DND-41 (cell line): Measurements from ENCODE around the gene MBP.

Experiments
- ATAC-seq: fragments of 200-7000 bp; cut with Tn5 transposase; 3 replicates; pipeline ENCODE4 v1.9.1; 2021; ENCODE audit warnings: low read depth; ENCODE audit not compliant: insufficient read depth
- DNase-seq: peaks from one replicate; pipeline ENCODE4 v3.0.0-alpha.2; 2020
- H2AFZ ChIP-seq: 2 replicates; pipeline ENCODE4 v1.6.0; 2012; ENCODE audit warnings: low read depth, low read length
- H3K27ac ChIP-seq: 2 replicates; pipeline ENCODE4 v1.5.1; 2012; ENCODE audit warnings: low read length, inconsistent platforms
- H3K27me3 ChIP-seq: fragments of 200-600 bp; sonication (generic); 2 replicates; pipeline ENCODE4 v1.6.0; 2012; ENCODE audit warnings: low read length, mild to moderate bottlenecking, inconsistent platforms; ENCODE audit not compliant: insufficient read depth, poor library complexity
- H3K36me3 ChIP-seq: 2 replicates; pipeline ENCODE4 v1.5.1; 2012; ENCODE audit warnings: low read length, inconsistent platforms; ENCODE audit not compliant: insufficient read depth
- H3K4me1 ChIP-seq: 2 replicates; pipeline ENCODE4 v1.5.1; 2012; ENCODE audit warnings: mild to moderate bottlenecking, low read length; ENCODE audit not compliant: insufficient read depth
- H3K4me2 ChIP-seq: 2 replicates; pipeline ENCODE4 v1.6.0; 2012; ENCODE audit warnings: mild to moderate bottlenecking, moderate library complexity, low read length, inconsistent platforms; ENCODE audit not compliant: insufficient read depth
- H3K4me3 ChIP-seq, 2 experiments: fragments of 200-600 bp in 1 of 2; shearing (Covaris generic) in 1 of 2; 2 replicates each; pipeline ENCODE4 v1.5.1; 2012 to 2016; ENCODE audit warnings: inconsistent platforms in 2 of 2, low read length in 2 of 2, mild to moderate bottlenecking in 2 of 2, low read depth in 1 of 2, moderate library complexity in 1 of 2
- H3K79me2 ChIP-seq: 2 replicates; pipeline ENCODE4 v1.6.0; 2012; ENCODE audit warnings: low read length, inconsistent platforms; ENCODE audit not compliant: insufficient read depth
- H3K9ac ChIP-seq: 2 replicates; pipeline ENCODE4 v1.6.0; 2012; ENCODE audit warnings: low read depth, mild to moderate bottlenecking, inconsistent platforms, low read length, moderate library complexity
- H3K9me3 ChIP-seq: 2 replicates; pipeline ENCODE4 v1.5.1; 2012; ENCODE audit warnings: low read length, moderate library complexity, mild to moderate bottlenecking, inconsistent platforms; ENCODE audit not compliant: insufficient read depth, severe bottlenecking
- H4K20me1 ChIP-seq: 2 replicates; pipeline ENCODE4 v1.6.0; 2012; ENCODE audit warnings: low read length; ENCODE audit not compliant: insufficient read depth
- CTCF ChIP-seq: IDR thresholded peaks from 2 replicates; pipeline ENCODE4 v1.5.1; 2012; ENCODE audit warnings: borderline replicate concordance, low read length, moderate library complexity, mild to moderate bottlenecking; ENCODE audit not compliant: poor library complexity, severe bottlenecking; ENCODE audit errors: extremely low read depth
- EZH2 ChIP-seq: IDR thresholded peaks from 3 replicates; pipeline ENCODE4 v1.6.1; 2012; ENCODE audit warnings: borderline replicate concordance, low read depth, mild to moderate bottlenecking, moderate library complexity, low read length, inconsistent platforms; ENCODE audit not compliant: severe bottlenecking

The MBP gene

DNA sequence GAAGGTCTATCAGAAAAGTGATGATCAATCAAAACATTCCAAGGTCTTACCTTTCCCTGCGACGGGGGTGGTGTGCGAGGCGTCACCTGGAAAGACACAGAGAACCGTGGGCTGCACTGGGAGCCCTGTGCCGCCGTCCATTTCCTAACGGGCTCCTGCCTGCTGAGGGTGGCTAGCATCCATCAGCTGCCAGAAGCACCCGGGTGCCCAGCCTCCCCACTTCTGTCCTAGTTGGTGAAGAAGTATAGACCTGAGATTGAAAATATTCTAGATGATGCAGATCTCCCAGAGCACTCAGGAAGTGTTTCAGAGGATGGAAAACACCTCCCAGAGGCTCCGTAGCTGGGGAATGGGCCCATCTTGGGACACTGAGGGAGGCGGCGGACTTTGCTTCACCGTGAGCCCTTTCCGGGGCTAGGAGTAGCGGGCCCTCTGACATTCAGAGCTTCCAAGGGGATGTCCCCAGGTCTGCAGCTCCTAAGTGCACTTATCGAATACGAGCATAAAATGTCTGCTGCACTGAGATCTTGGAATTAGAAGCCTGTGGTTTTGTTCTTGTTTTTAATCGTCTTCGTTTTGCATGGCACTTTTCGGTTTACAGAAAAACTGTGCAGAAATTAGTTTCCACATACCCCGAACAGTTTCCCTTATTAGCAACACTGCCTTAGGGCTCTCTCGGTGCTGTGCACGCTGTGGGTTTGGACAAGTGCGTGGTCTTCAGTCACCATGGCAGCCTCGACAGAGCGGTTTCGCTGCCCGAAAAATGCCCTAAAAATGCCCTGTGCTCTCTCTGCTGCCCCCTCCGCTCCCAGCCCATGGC, 143.5 kb downstream of the MBP start:
- H3K27ac ChIP-seq, result no peak overlapping the region
- TF ChIP-seq EZH2, result no peak
- no peak for TF ChIP-seq CTCF
- H4K20me1 ChIP-seq, result no peaks in the 10 kb centered on the region
- DNase-seq (no peak), ATAC-seq (no peak)
- H2AFZ ChIP-seq, result no peak overlapping the region
- H3K9me3 ChIP-seq, result no peaks in the 10 kb centered on the region
- H3K9ac ChIP-seq, result no peak overlapping the region
- no peaks in the 10 kb centered on the region for H3K27me3 ChIP-seq
- no peak overlapping the region for H3K4me3 ChIP-seq
- no peak overlapping the region for H3K4me2 ChIP-seq
- no peaks in the 10 kb centered on the region for H3K36me3 ChIP-seq
- H3K4me1 ChIP-seq, result no peaks in the 10 kb centered on the region
- H3K79me2 ChIP-seq, result no peaks in the 10 kb centered on the region

DNA sequence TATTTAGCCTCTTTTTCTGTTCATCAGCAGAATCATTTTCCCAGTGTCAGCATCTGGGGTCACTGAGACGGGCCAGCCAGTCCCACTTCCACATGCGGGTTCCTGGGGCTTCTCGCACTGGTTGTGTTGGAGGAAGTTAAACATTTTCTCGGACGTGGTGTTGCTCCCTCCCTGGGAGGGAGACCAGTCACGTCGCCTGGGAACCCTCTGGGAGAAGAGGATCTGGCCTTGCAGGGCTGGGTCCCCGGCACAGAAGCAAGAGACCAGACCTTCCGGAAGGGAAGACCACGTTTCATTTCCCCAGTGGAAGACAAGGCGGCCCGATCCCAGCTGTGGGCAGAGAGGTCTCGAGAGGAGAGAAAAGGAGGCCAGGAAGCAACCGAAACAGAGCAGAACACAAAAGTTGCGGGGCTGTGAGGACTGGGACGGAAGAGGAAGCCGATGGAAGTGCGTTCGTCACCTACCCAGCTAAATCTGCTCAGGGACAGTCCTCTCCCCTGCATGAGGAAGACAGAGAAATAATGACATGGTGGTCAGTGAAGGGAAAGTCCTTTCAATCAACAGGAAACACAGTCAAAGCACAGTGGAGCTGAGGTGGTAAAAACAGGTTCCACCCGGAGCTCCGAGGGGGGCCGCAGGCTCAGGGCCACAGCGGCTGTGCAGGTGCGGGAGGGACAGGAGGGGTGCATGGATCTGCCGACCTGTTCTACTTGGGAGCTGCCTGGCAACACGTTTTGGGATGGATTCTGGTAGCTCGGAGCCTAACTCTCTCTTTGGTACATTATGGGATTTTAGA, 144.4 kb downstream of the MBP start:
- Histone ChIP-seq H3K4me1 (peaks cover 2% of the 10 kb centered on the region; the same call in 1 of the 2 replicates), H3K27ac (no peak overlapping the region), H3K4me3 (no peak overlapping the region), H3K4me2 (no peak overlapping the region), H3K79me2 (no peaks in the 10 kb centered on the region), H4K20me1 (no peaks in the 10 kb centered on the region), H3K9ac (no peak overlapping the region), H3K36me3 (no peaks in the 10 kb centered on the region), H3K9me3 (no peaks in the 10 kb centered on the region), H3K27me3 (no peaks in the 10 kb centered on the region), H2AFZ (no peak overlapping the region)
- DNase-seq (no peak), ATAC-seq (no peak)
- TF ChIP-seq EZH2, result no peak
- TF ChIP-seq CTCF, result no peak

DNA sequence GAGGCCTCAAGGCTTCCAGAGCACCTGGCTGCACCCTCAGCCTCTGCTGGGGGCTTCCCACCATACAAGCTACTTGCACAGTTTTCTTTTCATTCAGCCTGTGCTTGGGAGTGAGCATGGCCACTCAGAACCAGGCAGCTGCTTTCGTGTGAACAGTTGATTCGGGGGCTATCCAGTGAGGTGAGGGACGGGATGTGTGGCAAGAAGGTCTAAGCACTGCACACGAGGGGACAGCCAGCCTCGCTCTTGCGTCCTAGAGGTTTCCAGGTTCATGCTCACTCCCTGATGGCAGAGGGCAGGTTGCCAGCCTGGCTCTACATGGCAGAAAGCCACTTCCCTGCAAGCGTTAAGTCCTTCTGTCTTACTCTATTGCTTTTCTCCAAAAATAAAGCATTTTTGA, 146.2 kb downstream of the MBP start:
- Histone ChIP-seq H3K4me2 (no peak overlapping the region), H3K4me1 (peaks cover 5% of the 10 kb centered on the region; the same call in 1 of the 2 replicates)

More for the DNA sequence above, 146.2 kb downstream of the MBP start:
- Histone ChIP-seq H3K79me2 (no peaks in the 10 kb centered on the region), H3K4me3 (no peak overlapping the region), H4K20me1 (no peaks in the 10 kb centered on the region), H2AFZ (no peak overlapping the region), H3K9ac (no peak overlapping the region), H3K27me3 (no peaks in the 10 kb centered on the region), H3K36me3 (no peaks in the 10 kb centered on the region), H3K9me3 (no peaks in the 10 kb centered on the region), H3K27ac (no peak overlapping the region)
- ATAC-seq (no peak), DNase-seq (no peak)
- TF ChIP-seq EZH2 (no peak), CTCF (no peak)
